ENCODE results near the gene CDC42EP3.

CDC42EP3 gene

GRCh38 chr2:37616677-37617005 is 54.8 kb downstream of the CDC42EP3 start:
- peak in 1 of 2 experiments; percentile 12 for DNase-seq

- no peak for DNase-seq
These were observed 55.4 kb downstream of the CDC42EP3 start for GRCh38 chr2:37615804-37616676.

GRCh38 chr2:37614061-37614738 is 57.2 kb downstream of the CDC42EP3 start:
- DNase-seq: no peak

- no peak for DNase-seq
These were observed 59.1 kb downstream of the CDC42EP3 start for GRCh38 chr2:37612382-37612781.

- DNase-seq: no peak
These were observed 60.7 kb downstream of the CDC42EP3 start for GRCh38 chr2:37610638-37611289.

- DNase-seq: no peak
These were observed 61.7 kb downstream of the CDC42EP3 start for GRCh38 chr2:37609782-37610181.

GRCh38 chr2:37604716-37605115 is 66.7 kb downstream of the CDC42EP3 start:
- no peak for DNase-seq

- DNase-seq: no peak
These were observed 68.7 kb downstream of the CDC42EP3 start for GRCh38 chr2:37602702-37603101.

- DNase-seq: no peak
These were observed 69.4 kb downstream of the CDC42EP3 start for GRCh38 chr2:37602040-37602439.

GRCh38 chr2:37601569-37601968 is 69.9 kb downstream of the CDC42EP3 start:
- no peak for DNase-seq

GRCh38 chr2:37600735-37601134 is 70.7 kb downstream of the CDC42EP3 start:
- DNase-seq: no peak

- no peak for DNase-seq
These were observed 71.5 kb downstream of the CDC42EP3 start for GRCh38 chr2:37599688-37600525.

- DNase-seq: no peak
These were observed 77.7 kb downstream of the CDC42EP3 start for GRCh38 chr2:37593694-37594093.

- no peak for DNase-seq
These were observed 78.4 kb downstream of the CDC42EP3 start for GRCh38 chr2:37593024-37593423.
